ENCODE measurements around the gene ACADSB.
A peak's percentile ranks its signal among the peaks of the same experiment; 100 is the strongest.

ACADSB gene

GRCh38 chr10:123038782-123039631 lies 30.2 kb downstream of the ACADSB start:
- DNase-seq, result peak in 1 of 56 donors; percentile 13

GRCh38 chr10:123039632-123039930 lies 30.8 kb downstream of the ACADSB start:
- no peak for DNase-seq

GRCh38 chr10:123042708-123043408 lies 34.1 kb downstream of the ACADSB start:
- no peak for DNase-seq

- DNase-seq, result peak in 53 of 56 donors; percentile 1 to 75 (median 40)
Observed at GRCh38 chr10:123043409-123043925, 34.7 kb downstream of the ACADSB start.

GRCh38 chr10:123044391-123044790 lies 35.6 kb downstream of the ACADSB start:
- peak in 1 of 56 donors; percentile 5 for DNase-seq

- DNase-seq, result no peak
Observed at GRCh38 chr10:123045961-123046731, 37.3 kb downstream of the ACADSB start.

- DNase-seq, result no peak
Observed at GRCh38 chr10:123057968-123058367, 49.2 kb downstream of the ACADSB start.

GRCh38 chr10:123061865-123062264 lies 53.1 kb downstream of the ACADSB start:
- no peak for DNase-seq

GRCh38 chr10:123062726-123063125 lies 53.9 kb downstream of the ACADSB start:
- DNase-seq, result no peak

- no peak for DNase-seq
Observed at GRCh38 chr10:123068087-123068853, 59.5 kb downstream of the ACADSB start.

- DNase-seq, result peak in 1 of 56 donors; percentile 3
Observed at GRCh38 chr10:123069246-123069986, 60.6 kb downstream of the ACADSB start.

- DNase-seq, result no peak
Observed at GRCh38 chr10:123073187-123073586, 64.4 kb downstream of the ACADSB start.

GRCh38 chr10:123074215-123074614 lies 65.4 kb downstream of the ACADSB start:
- no peak for DNase-seq

- DNase-seq, result no peak
Observed at GRCh38 chr10:123081896-123082295, 73.1 kb downstream of the ACADSB start.

- no peak for DNase-seq
Observed at GRCh38 chr10:123083811-123084210, 75.0 kb downstream of the ACADSB start.

GRCh38 chr10:123086281-123086680 lies 77.5 kb downstream of the ACADSB start:
- no peak for DNase-seq

GRCh38 chr10:123087348-123087747 lies 78.5 kb downstream of the ACADSB start:
- no peak for DNase-seq

- no peak for DNase-seq
Observed at GRCh38 chr10:123087786-123088185, 79.0 kb downstream of the ACADSB start.

GRCh38 chr10:123092635-123093414 lies 84.0 kb downstream of the ACADSB start:
- DNase-seq, result no peak

Measured in nucleus accumbens (tissue), 56 donors.